DMS79 (cell line): ENCODE results near the gene PLXNA4.
A peak's percentile ranks its signal among the peaks of the same experiment; 100 is the strongest.

Experiments
- DNase-seq: peaks from one replicate; lab custom pipeline; 2025; lab: John Stamatoyannopoulos, UW

PLXNA4 gene

GRCh38 chr7:132263151-132263550 is 313.1 kb downstream of the PLXNA4 start:
- peak; percentile 71 for DNase-seq

- no peak for DNase-seq
These were observed 314.2 kb downstream of the PLXNA4 start for GRCh38 chr7:132262160-132262470.

GRCh38 chr7:132261327-132262159 is 314.7 kb downstream of the PLXNA4 start:
- no peak for DNase-seq

- no peak for DNase-seq
These were observed 318.0 kb downstream of the PLXNA4 start for GRCh38 chr7:132258231-132258630.

GRCh38 chr7:132257253-132257652 is 319.0 kb downstream of the PLXNA4 start:
- no peak for DNase-seq

- DNase-seq = no peak
These were observed 319.5 kb downstream of the PLXNA4 start for GRCh38 chr7:132256721-132257212.

GRCh38 chr7:132255898-132256297 is 320.4 kb downstream of the PLXNA4 start:
- DNase-seq = peak; percentile 93

GRCh38 chr7:132255115-132255797 is 321.0 kb downstream of the PLXNA4 start:
- peak; percentile 73 for DNase-seq

GRCh38 chr7:132254455-132254854 is 321.8 kb downstream of the PLXNA4 start:
- DNase-seq = no peak

- DNase-seq = no peak
These were observed 323.5 kb downstream of the PLXNA4 start for GRCh38 chr7:132252793-132253100.

- DNase-seq = peak; percentile 73
These were observed 325.0 kb downstream of the PLXNA4 start for GRCh38 chr7:132251327-132251659.

GRCh38 chr7:132250480-132251326 is 325.6 kb downstream of the PLXNA4 start:
- DNase-seq = no peak

- DNase-seq = no peak
These were observed 326.9 kb downstream of the PLXNA4 start for GRCh38 chr7:132249256-132249971.

- DNase-seq = no peak
These were observed 327.4 kb downstream of the PLXNA4 start for GRCh38 chr7:132248841-132249240.

- no peak for DNase-seq
These were observed 328.2 kb downstream of the PLXNA4 start for GRCh38 chr7:132247995-132248618.

GRCh38 chr7:132246591-132246990 is 329.7 kb downstream of the PLXNA4 start:
- DNase-seq = no peak

- no peak for DNase-seq
These were observed 330.7 kb downstream of the PLXNA4 start for GRCh38 chr7:132245539-132245938.

GRCh38 chr7:132244903-132245480 is 331.3 kb downstream of the PLXNA4 start:
- DNase-seq = no peak

GRCh38 chr7:132243463-132243862 is 332.8 kb downstream of the PLXNA4 start:
- no peak for DNase-seq

- no peak for DNase-seq
These were observed 333.2 kb downstream of the PLXNA4 start for GRCh38 chr7:132243051-132243450.

GRCh38 chr7:132242192-132242812 is 334.0 kb downstream of the PLXNA4 start:
- DNase-seq = no peak
